A549 treated with dexamethasone at 1 μM for 4 hours (cell line): Measurements from ENCODE around the gene METTL9. TPM values are rescaled to one million over a fixed set of nuclear protein-coding genes. Genes with fewer than 3 reads are reported as not detected.

ENCODE experiments used
- total RNA-seq: library from RNA; stranded (reverse); fragments of 200-300 nt; extraction: Qiagen RNA extraction; gene quantifications from 5 replicates; pipeline ENCODE4 v1.2.3, GENCODE V29; 2022

Gene METTL9
- total RNA-seq, result 95.5 to 106 TPM (median 102 TPM) in 5 replicates

GRCh38 chr16:21599122-21600030 lies at the start of gene METTL9:
TSS of gene METTL9 (plus strand) at chr16:21599577. CDS start at chr16:21599734, 157 bp downstream.

GRCh38 chr16:21652453-21652852 lies 53.1 kb downstream of the METTL9 start, which contains the start of gene IGSF6:
TSS of gene IGSF6 (minus strand) at chr16:21652608. CDS start at chr16:21652598, 10 bp downstream.

DNA sequence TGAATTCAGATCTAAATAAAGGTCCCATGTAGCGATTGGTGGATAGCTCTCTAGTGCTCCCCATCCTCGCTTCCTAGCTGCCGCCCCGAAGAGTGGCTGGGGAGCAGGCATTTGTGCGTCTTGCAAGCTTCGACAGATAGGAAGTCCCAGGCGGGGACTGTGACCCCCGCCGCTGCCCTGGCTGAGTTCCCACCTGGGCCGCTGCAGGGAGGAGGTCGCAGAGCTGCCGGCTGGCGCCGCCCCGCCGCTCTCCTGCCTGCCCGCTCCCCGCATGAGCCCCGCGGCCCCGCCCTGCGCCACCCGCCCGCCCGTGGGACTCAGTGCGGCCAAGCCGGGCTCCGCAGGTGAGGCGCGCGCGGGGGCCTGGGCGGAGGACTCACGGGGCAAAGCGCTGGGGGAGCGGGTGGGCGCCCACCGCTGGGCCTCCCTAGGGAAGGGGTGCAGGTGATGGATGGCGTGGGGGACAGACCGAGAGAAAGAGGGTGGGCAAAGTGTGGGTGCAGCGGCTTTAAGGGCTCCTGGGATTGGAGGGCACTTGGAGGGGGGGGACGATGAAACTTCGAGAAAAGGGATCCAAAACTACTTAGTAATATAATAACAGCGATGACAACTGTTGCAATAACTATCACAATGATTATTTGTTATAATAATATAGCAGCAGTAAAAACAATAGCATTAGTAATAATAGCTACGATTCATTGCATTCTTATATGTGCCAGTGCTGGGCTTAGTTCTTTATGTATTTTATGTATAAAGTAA lies 64.7 kb downstream of the METTL9 start, which contains the start of gene OTOA:
TSS of gene OTOA (plus strand) at position 80 of the 759 bp plus-strand sequence. CDS start 14,547 bp downstream, outside the sequence.

Other genes starting within 250 kb of the METTL9 start
- not detected in 5 replicates for gene IGSF6, start 53.0 kb downstream of the METTL9 start, total RNA-seq
- 0.04 to 0.09 TPM (median 0.06 TPM) in 5 replicates for gene OTOA, start 64.4 kb downstream of the METTL9 start, total RNA-seq